Liver (tissue), 3 donors: Measurements from ENCODE around the gene SIRT1.

Experiments
- EGR1 ChIP-seq, 2 donors: IDR thresholded peaks; 2 replicates each; pipeline ENCODE4 v1.6.1; 2016 to 2018; ENCODE audit warnings: antibody characterized with exemption in 2 of 2, low read depth in 2 of 2
- FOXA2 ChIP-seq: IDR thresholded peaks from 2 replicates; pipeline ENCODE4 v1.6.1; 2016; ENCODE audit warnings: antibody characterized with exemption
- GABPA ChIP-seq, 2 donors: IDR thresholded peaks in 1 of 2; conservative IDR thresholded peaks in 1 of 2; 2 replicates each; pipeline ENCODE4 v1.6.1; 2016; ENCODE audit warnings: antibody characterized with exemption in 2 of 2, mild to moderate bottlenecking in 1 of 2, moderate library complexity in 1 of 2
- JUND ChIP-seq, 2 donors: IDR thresholded peaks; 2 replicates each; pipeline ENCODE4 v1.6.1; 2016; ENCODE audit warnings: antibody characterized with exemption in 2 of 2
- RAD21 ChIP-seq, 2 donors: IDR thresholded peaks; 2 replicates each; pipeline ENCODE4 v1.6.1; 2016; ENCODE audit warnings: antibody characterized with exemption in 2 of 2, mild to moderate bottlenecking in 2 of 2
- TAF1 ChIP-seq: conservative IDR thresholded peaks from 2 replicates; pipeline ENCODE4 v1.6.1; 2016; ENCODE audit warnings: antibody characterized with exemption, mild to moderate bottlenecking
- YY1 ChIP-seq: IDR thresholded peaks from 2 replicates; pipeline ENCODE4 v1.6.1; 2016; ENCODE audit warnings: antibody characterized with exemption, mild to moderate bottlenecking
- TF ChIP-seq, protein P1 (sequence below): fragments of 150-350 bp; IDR thresholded peaks from 2 replicates; pipeline ENCODE4 v1.5.1; 2017; ENCODE audit warnings: improper control_type of control experiment, low read depth, low read length; ENCODE audit not compliant: missing input control
- TF ChIP-seq, protein P2 (sequence below): IDR thresholded peaks from 2 replicates; pipeline ENCODE4 v1.6.1; 2016; ENCODE audit warnings: antibody characterized with exemption, mild to moderate bottlenecking
- TF ChIP-seq, protein P3 (sequence below): IDR thresholded peaks from 2 replicates; pipeline ENCODE4 v1.6.1; 2016; ENCODE audit warnings: antibody characterized with exemption
- donor health status: healthy.
- donor health status: healthy.

DNA sequence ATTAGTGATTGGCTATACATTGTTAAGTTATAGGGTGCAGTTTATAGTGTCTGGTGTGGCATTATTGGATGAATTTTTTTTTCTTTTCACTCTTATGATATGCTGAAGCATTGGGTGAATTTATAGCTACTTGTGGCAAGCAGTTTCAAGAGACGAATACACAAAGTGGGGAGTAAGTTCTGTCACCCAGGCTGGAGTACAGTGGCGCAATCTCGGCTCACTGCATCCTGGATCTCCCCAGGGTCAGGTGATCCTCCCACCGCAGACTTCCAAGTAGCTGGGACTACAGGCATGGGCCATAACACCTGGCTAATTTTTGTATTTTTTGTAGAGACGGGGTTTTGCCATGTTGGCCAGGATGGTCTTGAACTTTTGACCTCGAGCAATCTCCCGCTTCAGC lies 6.3 kb upstream of the SIRT1 start:
- TF ChIP-seq, protein P1, sequence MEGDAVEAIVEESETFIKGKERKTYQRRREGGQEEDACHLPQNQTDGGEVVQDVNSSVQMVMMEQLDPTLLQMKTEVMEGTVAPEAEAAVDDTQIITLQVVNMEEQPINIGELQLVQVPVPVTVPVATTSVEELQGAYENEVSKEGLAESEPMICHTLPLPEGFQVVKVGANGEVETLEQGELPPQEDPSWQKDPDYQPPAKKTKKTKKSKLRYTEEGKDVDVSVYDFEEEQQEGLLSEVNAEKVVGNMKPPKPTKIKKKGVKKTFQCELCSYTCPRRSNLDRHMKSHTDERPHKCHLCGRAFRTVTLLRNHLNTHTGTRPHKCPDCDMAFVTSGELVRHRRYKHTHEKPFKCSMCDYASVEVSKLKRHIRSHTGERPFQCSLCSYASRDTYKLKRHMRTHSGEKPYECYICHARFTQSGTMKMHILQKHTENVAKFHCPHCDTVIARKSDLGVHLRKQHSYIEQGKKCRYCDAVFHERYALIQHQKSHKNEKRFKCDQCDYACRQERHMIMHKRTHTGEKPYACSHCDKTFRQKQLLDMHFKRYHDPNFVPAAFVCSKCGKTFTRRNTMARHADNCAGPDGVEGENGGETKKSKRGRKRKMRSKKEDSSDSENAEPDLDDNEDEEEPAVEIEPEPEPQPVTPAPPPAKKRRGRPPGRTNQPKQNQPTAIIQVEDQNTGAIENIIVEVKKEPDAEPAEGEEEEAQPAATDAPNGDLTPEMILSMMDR: no peak
- TF ChIP-seq RAD21 (IDR thresholded peaks at IDR 0.05) (no peak), JUND (IDR thresholded peaks at IDR 0.05) (no peak), FOXA2 (no peak), EGR1 (IDR thresholded peaks at IDR 0.05; ENCODE audit: low read depth in 2 of 2) (no peak), GABPA (IDR thresholded peaks at IDR 0.05 in 1 of 2, conservative IDR thresholded peaks at IDR 0.05 in 1 of 2) (no peak), YY1 (no peak), TAF1 (no peak)
- TF ChIP-seq, protein P2, sequence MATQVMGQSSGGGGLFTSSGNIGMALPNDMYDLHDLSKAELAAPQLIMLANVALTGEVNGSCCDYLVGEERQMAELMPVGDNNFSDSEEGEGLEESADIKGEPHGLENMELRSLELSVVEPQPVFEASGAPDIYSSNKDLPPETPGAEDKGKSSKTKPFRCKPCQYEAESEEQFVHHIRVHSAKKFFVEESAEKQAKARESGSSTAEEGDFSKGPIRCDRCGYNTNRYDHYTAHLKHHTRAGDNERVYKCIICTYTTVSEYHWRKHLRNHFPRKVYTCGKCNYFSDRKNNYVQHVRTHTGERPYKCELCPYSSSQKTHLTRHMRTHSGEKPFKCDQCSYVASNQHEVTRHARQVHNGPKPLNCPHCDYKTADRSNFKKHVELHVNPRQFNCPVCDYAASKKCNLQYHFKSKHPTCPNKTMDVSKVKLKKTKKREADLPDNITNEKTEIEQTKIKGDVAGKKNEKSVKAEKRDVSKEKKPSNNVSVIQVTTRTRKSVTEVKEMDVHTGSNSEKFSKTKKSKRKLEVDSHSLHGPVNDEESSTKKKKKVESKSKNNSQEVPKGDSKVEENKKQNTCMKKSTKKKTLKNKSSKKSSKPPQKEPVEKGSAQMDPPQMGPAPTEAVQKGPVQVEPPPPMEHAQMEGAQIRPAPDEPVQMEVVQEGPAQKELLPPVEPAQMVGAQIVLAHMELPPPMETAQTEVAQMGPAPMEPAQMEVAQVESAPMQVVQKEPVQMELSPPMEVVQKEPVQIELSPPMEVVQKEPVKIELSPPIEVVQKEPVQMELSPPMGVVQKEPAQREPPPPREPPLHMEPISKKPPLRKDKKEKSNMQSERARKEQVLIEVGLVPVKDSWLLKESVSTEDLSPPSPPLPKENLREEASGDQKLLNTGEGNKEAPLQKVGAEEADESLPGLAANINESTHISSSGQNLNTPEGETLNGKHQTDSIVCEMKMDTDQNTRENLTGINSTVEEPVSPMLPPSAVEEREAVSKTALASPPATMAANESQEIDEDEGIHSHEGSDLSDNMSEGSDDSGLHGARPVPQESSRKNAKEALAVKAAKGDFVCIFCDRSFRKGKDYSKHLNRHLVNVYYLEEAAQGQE: no peak
- TF ChIP-seq, protein P3, sequence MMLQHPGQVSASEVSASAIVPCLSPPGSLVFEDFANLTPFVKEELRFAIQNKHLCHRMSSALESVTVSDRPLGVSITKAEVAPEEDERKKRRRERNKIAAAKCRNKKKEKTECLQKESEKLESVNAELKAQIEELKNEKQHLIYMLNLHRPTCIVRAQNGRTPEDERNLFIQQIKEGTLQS: no peak
